Panc1 (cell line): Measurements from ENCODE around the gene JMJD1C. TPM values are rescaled to one million over a fixed set of nuclear protein-coding genes. Genes with fewer than 3 reads are reported as not detected.

Experiments
- ATAC-seq: fragments of 200-7000 bp; cut with Tn5 transposase; 2 replicates; pipeline ENCODE4 v1.9.1; 2020; ENCODE audit warnings: mild to moderate bottlenecking, moderate library complexity
- BruUV-seq: library from RNA; stranded (reverse); fragments of 400-500 nt; replicated peaks from 2 replicates; lab custom pipeline; 2021; lab: Mats Ljungman, UMichigan
- CTCF ChIA-PET: fragments of 300-600 bp; sonication (Branson Sonifier 250); formaldehyde crosslinking; loops from one replicate; lab custom pipeline; 2022; ENCODE audit warnings: antibody characterized with exemption; lab: Charles Lee
- POLR2A ChIA-PET: fragments of 300-600 bp; sonication (Branson Sonifier 250); formaldehyde crosslinking; loops from one replicate; lab custom pipeline; 2022; ENCODE audit warnings: antibody characterized with exemption; lab: Charles Lee
- DNase-seq: peaks from one replicate; pipeline ENCODE4 v3.0.0-alpha.2; 2010; ENCODE audit warnings: low read depth, low spot score
- H3K27ac ChIP-seq: 2 replicates; pipeline ENCODE4 v1.5.1; 2011; ENCODE audit warnings: mild to moderate bottlenecking, low read length, inconsistent platforms
- H3K27me3 ChIP-seq: fragments of 200-500 bp; sonication (Bioruptor generic); 2 replicates; pipeline ENCODE4 v1.6.0; 2014; ENCODE audit warnings: low read length, inconsistent platforms; ENCODE audit not compliant: control insufficient read depth, insufficient read depth
- H3K36me3 ChIP-seq: fragments of 200-500 bp; sonication (Bioruptor generic); 2 replicates; pipeline ENCODE4 v1.5.1; 2014; ENCODE audit warnings: inconsistent platforms, mild to moderate bottlenecking, low read length, moderate library complexity; ENCODE audit not compliant: control insufficient read depth, insufficient read depth
- H3K4me1 ChIP-seq: 2 replicates; pipeline ENCODE4 v1.5.1; 2011; ENCODE audit warnings: inconsistent platforms, mild to moderate bottlenecking, low read length, moderate library complexity; ENCODE audit not compliant: control insufficient read depth, insufficient read depth
- H3K4me3 ChIP-seq, 2 experiments: 2 replicates each; pipeline ENCODE4 v1.5.1; 2011 to 2012; ENCODE audit warnings: low read depth in 2 of 2, low read length in 2 of 2, mild to moderate bottlenecking in 2 of 2, inconsistent platforms in 1 of 2, moderate library complexity in 1 of 2
- H3K9me3 ChIP-seq: fragments of 200-500 bp; sonication (Bioruptor generic); 2 replicates; pipeline ENCODE4 v1.5.1; 2014; ENCODE audit warnings: low read depth, mild to moderate bottlenecking, inconsistent platforms, low read length, moderate library complexity; ENCODE audit not compliant: control insufficient read depth, insufficient read depth
- POLR2AphosphoS5 ChIP-seq: IDR thresholded peaks from 2 replicates; pipeline ENCODE4 v1.6.1; 2012; ENCODE audit warnings: mild to moderate bottlenecking, low read depth, low read length, moderate library complexity
- REST ChIP-seq, 2 experiments: IDR thresholded peaks; 2 replicates each; pipeline ENCODE4 v1.6.1; 2011 to 2012; ENCODE audit warnings: low read depth in 2 of 2, control low read depth in 1 of 2, low read length in 1 of 2, mild to moderate bottlenecking in 1 of 2, moderate library complexity in 1 of 2; ENCODE audit not compliant: insufficient read depth in 1 of 2
- SIN3A ChIP-seq: IDR thresholded peaks from 2 replicates; pipeline ENCODE4 v1.6.1; 2012; ENCODE audit warnings: low read depth, mild to moderate bottlenecking, low read length, moderate library complexity, borderline replicate concordance; ENCODE audit not compliant: insufficient read depth
- TCF7L2 ChIP-seq: IDR thresholded peaks from 2 replicates; pipeline ENCODE4 v1.6.1; 2011; ENCODE audit warnings: mild to moderate bottlenecking, low read depth, low read length, inconsistent platforms
- in situ Hi-C: cut with HindIII; loops from 2 replicates; pipeline ENCODE4 v1.10.0; 2016; ENCODE audit warnings: low sequenced_read_pairs, low pct_unique_long_range_greater_than_20kb
- intact Hi-C: fragments of 100-400 bp; cut with micrococcal nuclease; formaldehyde crosslinking; loops from one replicate; pipeline ENCODE4 v1.10.0; 2022; ENCODE audit not compliant: unreplicated experiment
- total RNA-seq: library from RNA; stranded (reverse); gene quantifications from one replicate; pipeline ENCODE4 v1.2.1, GENCODE V29; 2021; ENCODE audit not compliant: unreplicated experiment
- TF ChIP-seq, protein P1 (sequence below): fragments of 450-650 bp; IDR thresholded peaks from 2 replicates; pipeline ENCODE4 v1.5.1; 2017; ENCODE audit warnings: mild to moderate bottlenecking

The JMJD1C gene
- total RNA-seq, 1 experiment from 2014 or later, result 88.3 TPM

GRCh38 chr10:63123727-63124362, 341.9 kb downstream of the JMJD1C start:
- Histone ChIP-seq H3K36me3 (no peaks in the 10 kb centered on the region), H3K27me3 (no peaks in the 10 kb centered on the region), H3K27ac (no peak overlapping the region), H3K9me3 (no peaks in the 10 kb centered on the region), H3K4me3 (no peak overlapping the region), H3K4me1 (no peaks in the 10 kb centered on the region)
- ChIA-PET POLR2A (no interaction called here), CTCF (no interaction called here)
- DNase-seq, result no peak
- ATAC-seq, result no peak
- intact Hi-C loops (no loop called here), in situ Hi-C loops (no loop called here)
- no TSS peak for BruUV-seq
- TF ChIP-seq POLR2AphosphoS5 (no peak), REST (IDR thresholded peaks at IDR 0.05; ENCODE audit: insufficient read depth in 1 of 2, low read depth in 2 of 2, low read length in 1 of 2) (no peak), TCF7L2 (no peak), SIN3A (no peak)
- TF ChIP-seq, protein P1, sequence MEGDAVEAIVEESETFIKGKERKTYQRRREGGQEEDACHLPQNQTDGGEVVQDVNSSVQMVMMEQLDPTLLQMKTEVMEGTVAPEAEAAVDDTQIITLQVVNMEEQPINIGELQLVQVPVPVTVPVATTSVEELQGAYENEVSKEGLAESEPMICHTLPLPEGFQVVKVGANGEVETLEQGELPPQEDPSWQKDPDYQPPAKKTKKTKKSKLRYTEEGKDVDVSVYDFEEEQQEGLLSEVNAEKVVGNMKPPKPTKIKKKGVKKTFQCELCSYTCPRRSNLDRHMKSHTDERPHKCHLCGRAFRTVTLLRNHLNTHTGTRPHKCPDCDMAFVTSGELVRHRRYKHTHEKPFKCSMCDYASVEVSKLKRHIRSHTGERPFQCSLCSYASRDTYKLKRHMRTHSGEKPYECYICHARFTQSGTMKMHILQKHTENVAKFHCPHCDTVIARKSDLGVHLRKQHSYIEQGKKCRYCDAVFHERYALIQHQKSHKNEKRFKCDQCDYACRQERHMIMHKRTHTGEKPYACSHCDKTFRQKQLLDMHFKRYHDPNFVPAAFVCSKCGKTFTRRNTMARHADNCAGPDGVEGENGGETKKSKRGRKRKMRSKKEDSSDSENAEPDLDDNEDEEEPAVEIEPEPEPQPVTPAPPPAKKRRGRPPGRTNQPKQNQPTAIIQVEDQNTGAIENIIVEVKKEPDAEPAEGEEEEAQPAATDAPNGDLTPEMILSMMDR, result no peak

- in situ Hi-C loops (no loop called here), intact Hi-C loops (no loop called here)
- POLR2A ChIA-PET, result no interaction called here
- TF ChIP-seq REST (IDR thresholded peaks at IDR 0.05; ENCODE audit: insufficient read depth in 1 of 2, low read depth in 2 of 2, low read length in 1 of 2) (no peak), POLR2AphosphoS5 (no peak), SIN3A (no peak), TCF7L2 (no peak)
- TF ChIP-seq, protein P1, result no peak
- H3K4me3 ChIP-seq, result no peak overlapping the region
- ATAC-seq, result no peak
- no peaks in the 10 kb centered on the region for H3K27me3 ChIP-seq
- no peaks in the 10 kb centered on the region for H3K36me3 ChIP-seq
- no TSS peak for BruUV-seq
- H3K4me1 ChIP-seq, result peaks cover 3% of the 10 kb centered on the region; the same call in 1 of the 2 replicates
- H3K9me3 ChIP-seq, result no peaks in the 10 kb centered on the region
- CTCF ChIA-PET, result no interaction called here
- no peak for DNase-seq
- no peak overlapping the region for H3K27ac ChIP-seq
Observed at GRCh38 chr10:63120554-63120953, 345.2 kb downstream of the JMJD1C start.
